ENCODE results near the gene C19orf38.

GRCh38 chr19:10882108-10882457, 33.9 kb downstream of the C19orf38 start:
- TF ChIP-seq POLR2AphosphoS5 (IDR thresholded peaks at IDR 0.05; ENCODE audit: low read depth, low read length) (no peak), POLR2A (IDR thresholded peaks at IDR 0.05; ENCODE audit: low read depth, low read length) (no peak)
